TTC549 (cell line): Measurements from ENCODE around the gene MAU2.

Experiments used
- FAIRE-seq: peaks from 2 replicates; lab custom pipeline; 2012; peaks lifted over from hg19 to GRCh38; lab: Jason Lieb, UNC

Gene MAU2

GRCh38 chr19:19305696-19306095 is 14.9 kb upstream of the MAU2 start:
- FAIRE-seq = no peak

GRCh38 chr19:19306191-19306590 is 14.4 kb upstream of the MAU2 start:
- no peak for FAIRE-seq

- no peak for FAIRE-seq
These were observed 12.3 kb upstream of the MAU2 start for GRCh38 chr19:19308373-19308772.

GRCh38 chr19:19315444-19315843 is 5.2 kb upstream of the MAU2 start:
- no peak for FAIRE-seq

- no peak for FAIRE-seq
These were observed 4.5 kb upstream of the MAU2 start for GRCh38 chr19:19316082-19316481.

GRCh38 chr19:19319732-19320360 is 783 bp upstream of the MAU2 start:
- FAIRE-seq = no peak

- FAIRE-seq = no peak
These were observed 530 bp downstream of the MAU2 start for GRCh38 chr19:19321141-19321577.

- no peak for FAIRE-seq
These were observed 3.6 kb downstream of the MAU2 start for GRCh38 chr19:19324059-19324770.

GRCh38 chr19:19327672-19328071 is 7.0 kb downstream of the MAU2 start:
- no peak for FAIRE-seq

GRCh38 chr19:19329126-19329525 is 8.5 kb downstream of the MAU2 start:
- no peak for FAIRE-seq

- no peak for FAIRE-seq
These were observed 13.7 kb downstream of the MAU2 start for GRCh38 chr19:19334063-19334988.

GRCh38 chr19:19334989-19335344 is 14.3 kb downstream of the MAU2 start:
- FAIRE-seq = no peak

- FAIRE-seq = no peak
These were observed 15.0 kb downstream of the MAU2 start for GRCh38 chr19:19335408-19336158.

GRCh38 chr19:19336597-19336996 is 16.0 kb downstream of the MAU2 start:
- FAIRE-seq = no peak

- FAIRE-seq = no peak
These were observed 16.5 kb downstream of the MAU2 start for GRCh38 chr19:19337120-19337519.

- FAIRE-seq = no peak
These were observed 17.5 kb downstream of the MAU2 start for GRCh38 chr19:19338082-19338481.

GRCh38 chr19:19341026-19341425 is 20.4 kb downstream of the MAU2 start:
- FAIRE-seq = no peak

- FAIRE-seq = no peak
These were observed 21.7 kb downstream of the MAU2 start for GRCh38 chr19:19342086-19343015.

- FAIRE-seq = no peak
These were observed 22.4 kb downstream of the MAU2 start for GRCh38 chr19:19343016-19343362.

GRCh38 chr19:19343762-19344161 is 23.1 kb downstream of the MAU2 start:
- no peak for FAIRE-seq

- no peak for FAIRE-seq
These were observed 24.6 kb downstream of the MAU2 start for GRCh38 chr19:19345232-19345631.
